Body of pancreas (tissue), 4 donors: ENCODE measurements around the gene ANKRD11. TPM values are rescaled to one million over a fixed set of nuclear protein-coding genes. Genes with fewer than 3 reads are reported as not detected.
A peak's percentile ranks its signal among the peaks of the same experiment; 100 is the strongest.

Experiments used
- ATAC-seq: fragments of 150-250 bp; one replicate; pipeline ENCODE4 v1.9.1; 2016
- DNase-seq, 4 donors: peaks; one replicate each; pipeline ENCODE4 v3.0.0-alpha.2; 2019
- H3K27ac ChIP-seq, 4 donors: fragments of 200-600 bp; sonication (generic); 1 replicate in 3 of 4; 2 replicates in 1 of 4; pipeline versions ENCODE4 v1.5.1 to v1.6.1; 2016 to 2019; ENCODE audit warnings: mild to moderate bottlenecking in 1 of 4, mixed read lengths in 1 of 4, moderate library complexity in 1 of 4
- H3K27me3 ChIP-seq, 2 donors: fragments of 200-600 bp; sonication (generic); one replicate each; pipeline ENCODE4 v1.6.0; 2016; ENCODE audit warnings: mild to moderate bottlenecking in 1 of 2
- H3K36me3 ChIP-seq, 2 donors: fragments of 200-600 bp; sonication (generic); replicated peaks in 1 of 2; 2 replicates each; pipeline ENCODE4 v1.5.1; 2016; ENCODE audit warnings: low read depth in 2 of 2; ENCODE audit not compliant: insufficient read depth in 1 of 2
- H3K4me1 ChIP-seq: fragments of 200-600 bp; sonication (generic); one replicate; pipeline ENCODE4 v1.6.0; 2016
- H3K4me3 ChIP-seq, 2 donors: fragments of 200-600 bp; sonication (generic); 1 replicate in 1 of 2; 2 replicates in 1 of 2; pipeline ENCODE4 v1.5.1; 2016 to 2019
- H3K9me3 ChIP-seq, 3 donors: fragments of 200-600 bp; sonication (generic); 1 replicate in 2 of 3; 2 replicates in 1 of 3; pipeline ENCODE4 v1.5.1; 2016
- POLR2A ChIP-seq, 3 donors: fragments of 450-650 bp; IDR thresholded peaks; one replicate each; pipeline ENCODE4 v1.6.1; 2016; ENCODE audit warnings: antibody characterized with exemption in 3 of 3, mild to moderate bottlenecking in 2 of 3
- WGBS, 2 donors: methylation state at CpG; one replicate each; pipeline ENCODE4 v1.1.5; 2017; 5-methylcytosine and 5-hydroxymethylcytosine counted together
- intact Hi-C: fragments of 100-400 bp; cut with DNase I; formaldehyde crosslinking; loops from one replicate; pipeline ENCODE4 v1.15.1; 2023
- total RNA-seq, 2 donors: library from RNA; depleted of rRNA; stranded (reverse); fragments of >200 nt; gene quantifications; one replicate each; pipeline ENCODE4 v1.1.0, GENCODE V29; 2016
- TF ChIP-seq, protein P1 (sequence below), 7 experiments: fragments of 450-650 bp in 4 of 7; fragments of 200-600 bp in 3 of 7; sonication (generic) in 3 of 7; IDR thresholded peaks; one replicate each; pipeline ENCODE4 v1.5.1; 2016 to 2019; ENCODE audit warnings: antibody characterized with exemption in 7 of 7

The ANKRD11 gene
- total RNA-seq, 2 donors from 2014 or later: 52.1 to 97.9 TPM

DNA sequence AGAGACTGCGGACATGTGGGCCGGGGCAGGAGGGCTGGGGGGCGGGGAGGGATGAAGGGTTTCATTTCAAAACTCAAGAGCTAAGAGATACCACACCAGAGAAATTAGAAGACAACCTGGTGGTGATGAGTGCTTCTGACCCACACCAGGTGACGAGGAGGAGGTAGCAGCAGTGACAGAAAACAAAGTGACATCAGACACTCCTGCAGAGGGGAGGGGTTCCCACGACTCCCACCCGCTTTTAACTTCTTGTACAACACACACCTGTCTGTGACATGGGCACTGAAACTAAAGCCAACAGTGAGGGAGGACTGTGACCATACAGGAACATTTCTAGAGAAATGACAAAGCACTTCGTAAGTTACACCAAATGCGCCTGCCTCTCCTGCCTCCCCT, 112.9 kb downstream of the ANKRD11 start:
- H3K27me3 ChIP-seq: no peaks in the 10 kb centered on the region
- H3K4me3 ChIP-seq: no peak overlapping the region
- TF ChIP-seq POLR2A (IDR thresholded peaks at IDR 0.05): no peak
- TF ChIP-seq, protein P1, sequence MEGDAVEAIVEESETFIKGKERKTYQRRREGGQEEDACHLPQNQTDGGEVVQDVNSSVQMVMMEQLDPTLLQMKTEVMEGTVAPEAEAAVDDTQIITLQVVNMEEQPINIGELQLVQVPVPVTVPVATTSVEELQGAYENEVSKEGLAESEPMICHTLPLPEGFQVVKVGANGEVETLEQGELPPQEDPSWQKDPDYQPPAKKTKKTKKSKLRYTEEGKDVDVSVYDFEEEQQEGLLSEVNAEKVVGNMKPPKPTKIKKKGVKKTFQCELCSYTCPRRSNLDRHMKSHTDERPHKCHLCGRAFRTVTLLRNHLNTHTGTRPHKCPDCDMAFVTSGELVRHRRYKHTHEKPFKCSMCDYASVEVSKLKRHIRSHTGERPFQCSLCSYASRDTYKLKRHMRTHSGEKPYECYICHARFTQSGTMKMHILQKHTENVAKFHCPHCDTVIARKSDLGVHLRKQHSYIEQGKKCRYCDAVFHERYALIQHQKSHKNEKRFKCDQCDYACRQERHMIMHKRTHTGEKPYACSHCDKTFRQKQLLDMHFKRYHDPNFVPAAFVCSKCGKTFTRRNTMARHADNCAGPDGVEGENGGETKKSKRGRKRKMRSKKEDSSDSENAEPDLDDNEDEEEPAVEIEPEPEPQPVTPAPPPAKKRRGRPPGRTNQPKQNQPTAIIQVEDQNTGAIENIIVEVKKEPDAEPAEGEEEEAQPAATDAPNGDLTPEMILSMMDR (IDR thresholded peaks at IDR 0.05): no peak
- WGBS, 2 donors: 82 to 88% methylated on average over 8 of the region's 8 CpGs
- H3K27ac ChIP-seq: peak overlapping the region in 3 of 4 donors; percentile 10 to 60 (median 47)
- no peaks in the 10 kb centered on the region for H3K9me3 ChIP-seq
- intact Hi-C loops: no loop called here
- DNase-seq (no peak), ATAC-seq (no peak)
- no peaks in the 10 kb centered on the region for H3K36me3 ChIP-seq
- peaks cover 39% of the 10 kb centered on the region for H3K4me1 ChIP-seq

GRCh38 chr16:89376812-89377452, 113.4 kb downstream of the ANKRD11 start:
- ATAC-seq: peak; percentile 68
- intact Hi-C loops: no loop called here
- WGBS, 2 donors: 31 to 38% methylated on average over 8 of the region's 8 CpGs

DNA sequence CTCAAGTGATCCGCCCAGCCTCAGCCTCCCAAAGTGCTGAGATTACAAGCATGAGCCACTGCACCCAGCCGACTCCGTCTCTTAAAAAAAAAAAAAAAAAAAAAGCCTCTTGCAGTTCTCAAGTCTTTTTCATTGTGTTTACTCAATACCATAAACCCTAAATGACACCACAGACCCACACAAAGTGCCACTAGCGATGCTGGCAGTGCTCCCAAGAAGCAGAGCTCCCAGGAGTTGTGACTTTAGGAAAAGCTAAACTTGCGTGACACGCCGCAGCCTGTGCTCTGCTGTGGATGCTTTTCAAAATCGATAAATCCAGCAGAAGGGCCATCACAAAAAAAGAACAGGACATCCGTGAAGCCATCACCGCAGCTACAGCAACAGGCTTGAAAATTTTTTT, 114.7 kb downstream of the ANKRD11 start:
- DNase-seq (no peak), ATAC-seq (no peak)
- no peaks in the 10 kb centered on the region for H3K27me3 ChIP-seq
- WGBS, 2 donors: 95% methylated on average over 10 of the region's 10 CpGs
- no peak overlapping the region for H3K4me3 ChIP-seq
- intact Hi-C loops: no loop called here
- peaks cover 39% of the 10 kb centered on the region for H3K4me1 ChIP-seq
- no peak for TF ChIP-seq POLR2A (IDR thresholded peaks at IDR 0.05)
- TF ChIP-seq, protein P1 (IDR thresholded peaks at IDR 0.05): no peak
- no peak overlapping the region for H3K27ac ChIP-seq
- H3K9me3 ChIP-seq: no peaks in the 10 kb centered on the region
- no peaks in the 10 kb centered on the region for H3K36me3 ChIP-seq

More at GRCh38 chr16:89376812-89377452, 113.4 kb downstream of the ANKRD11 start:
- H3K4me1 ChIP-seq: peaks cover 41% of the 10 kb centered on the region
- peak overlapping the region in 3 of 4 donors; percentile 10 to 60 (median 47) for H3K27ac ChIP-seq
- H3K9me3 ChIP-seq: no peaks in the 10 kb centered on the region
- H3K27me3 ChIP-seq: no peaks in the 10 kb centered on the region
- H3K4me3 ChIP-seq: no peak overlapping the region
- TF ChIP-seq POLR2A (IDR thresholded peaks at IDR 0.05): no peak
- TF ChIP-seq, protein P1 (IDR thresholded peaks at IDR 0.05): no peak
- H3K36me3 ChIP-seq: no peaks in the 10 kb centered on the region
- peak in 2 of 4 donors; percentile 35 to 62 for DNase-seq

DNA sequence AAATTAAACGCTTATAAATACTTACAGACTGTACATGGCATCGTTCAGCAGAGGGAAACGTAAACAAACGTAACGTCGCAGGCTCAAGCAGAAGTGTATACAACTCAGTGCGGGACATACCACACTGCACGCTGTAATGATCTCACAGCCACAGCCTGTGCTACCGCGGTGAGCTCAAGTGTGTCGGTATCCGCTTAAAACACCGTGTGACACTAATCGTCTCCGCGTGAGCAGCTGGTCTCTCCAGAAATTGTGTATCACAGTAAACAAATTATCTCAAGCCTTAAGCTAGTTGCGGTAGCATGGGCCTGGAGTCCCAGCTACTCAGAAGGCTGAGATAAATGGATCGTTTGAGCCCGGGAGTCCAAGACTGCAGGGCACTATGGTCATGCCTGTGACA, 115.3 kb downstream of the ANKRD11 start:
- no peak for TF ChIP-seq POLR2A (IDR thresholded peaks at IDR 0.05)
- H3K9me3 ChIP-seq: no peaks in the 10 kb centered on the region
- no peaks in the 10 kb centered on the region for H3K27me3 ChIP-seq
- H3K4me3 ChIP-seq: no peak overlapping the region
- 92 to 93% methylated on average over 19 of the region's 19 CpGs for WGBS, 2 donors
- no peaks in the 10 kb centered on the region for H3K36me3 ChIP-seq
- H3K4me1 ChIP-seq: peaks cover 41% of the 10 kb centered on the region
- H3K27ac ChIP-seq: no peak overlapping the region
- ATAC-seq (no peak), DNase-seq (no peak)
- intact Hi-C loops: no loop called here

- H3K27ac ChIP-seq: peak overlapping the region in 1 of 4 donors; percentile 25
- 81 to 82% methylated on average over 18 of the region's 18 CpGs for WGBS, 2 donors
- ATAC-seq: no peak
- H3K27me3 ChIP-seq: no peaks in the 10 kb centered on the region
- peaks cover 45% of the 10 kb centered on the region for H3K4me1 ChIP-seq
- no peak for DNase-seq
- no peak for TF ChIP-seq POLR2A (IDR thresholded peaks at IDR 0.05)
- TF ChIP-seq, protein P1 (IDR thresholded peaks at IDR 0.05): no peak
- no peaks in the 10 kb centered on the region for H3K36me3 ChIP-seq
- no peaks in the 10 kb centered on the region for H3K9me3 ChIP-seq
- intact Hi-C loops: no loop called here
- H3K4me3 ChIP-seq: no peak overlapping the region
These were observed 115.9 kb downstream of the ANKRD11 start for GRCh38 chr16:89374393-89374960.
